Medulla oblongata (tissue), 1 donor: ENCODE data around the gene PITPNM1.
"Not testable (repeated sequence)": the region's sequence is repeated elsewhere in the genome, so short reads cannot be mapped to it uniquely, and the experiment has no call there.

Experiments
- DNase-seq: peaks from one replicate; pipeline ENCODE4 v3.0.0-alpha.2; 2015; ENCODE audit errors: extremely low spot score

The PITPNM1 gene

DNA sequence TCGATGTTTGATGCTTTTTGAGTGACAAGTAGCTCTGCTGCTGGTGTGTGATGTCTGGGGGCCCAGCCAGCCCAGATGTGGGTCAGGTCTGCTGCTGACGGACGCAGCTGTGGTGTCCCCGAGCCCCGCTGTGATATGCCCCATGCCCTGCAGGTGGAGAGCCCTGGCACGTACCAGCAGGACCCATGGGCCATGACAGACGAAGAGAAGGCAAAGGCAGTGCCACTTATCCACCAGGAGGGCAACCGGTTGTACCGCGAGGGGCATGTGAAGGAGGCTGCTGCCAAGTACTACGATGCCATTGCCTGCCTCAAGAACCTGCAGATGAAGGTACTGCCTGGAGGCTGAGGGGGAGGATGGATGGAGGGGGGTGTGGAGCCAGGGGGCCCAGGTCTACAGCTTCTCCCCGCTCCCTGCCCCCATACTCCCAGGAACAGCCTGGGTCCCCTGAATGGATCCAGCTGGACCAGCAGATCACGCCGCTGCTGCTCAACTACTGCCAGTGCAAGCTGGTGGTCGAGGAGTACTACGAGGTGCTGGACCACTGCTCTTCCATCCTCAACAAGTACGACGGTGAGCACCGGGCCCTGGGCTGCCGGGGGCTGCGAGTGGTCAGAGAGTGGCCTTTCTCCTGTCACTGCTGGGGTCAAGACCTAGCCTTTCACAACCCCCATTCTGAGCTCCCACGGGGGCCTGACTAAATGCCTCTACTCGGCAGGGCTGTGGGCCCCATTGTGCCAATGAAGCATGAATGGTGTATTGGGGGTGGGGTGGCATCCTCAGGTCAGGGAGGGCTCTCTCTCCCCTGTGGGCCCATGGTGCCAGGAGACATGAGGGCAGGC is 15.1 kb downstream of the PITPNM1 start:
- DNase-seq = no peak

DNA sequence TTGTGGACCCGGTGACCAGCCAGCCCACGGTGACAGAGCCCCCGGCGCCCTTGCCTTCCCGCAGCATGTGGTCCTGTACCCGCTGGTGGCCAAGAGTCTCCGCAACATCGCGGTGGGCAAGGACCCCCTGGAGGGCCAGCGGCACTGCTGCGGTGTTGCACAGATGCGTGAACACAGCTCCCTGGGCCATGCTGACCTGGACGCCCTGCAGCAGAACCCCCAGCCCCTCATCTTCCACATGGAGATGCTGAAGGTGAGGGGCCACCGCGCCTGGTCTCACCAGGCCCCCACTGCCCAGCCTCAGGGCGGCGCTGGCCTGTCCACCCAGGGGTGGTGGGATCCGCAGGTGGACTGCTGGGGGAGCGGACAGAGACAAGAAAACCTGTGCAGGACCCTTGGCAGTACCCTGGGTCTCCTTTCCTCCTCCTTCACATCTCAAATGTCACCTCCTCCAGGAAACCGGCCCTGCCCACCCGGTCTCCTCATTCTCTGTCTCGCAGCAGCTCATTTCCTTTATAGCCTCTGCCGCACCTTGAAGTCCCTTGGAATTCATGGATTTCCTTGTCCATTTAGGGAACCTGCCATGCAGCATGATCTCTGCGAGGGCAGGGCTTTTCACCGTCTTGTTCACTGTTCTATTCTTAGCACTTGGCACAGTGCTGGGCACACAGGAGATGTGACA is 15.8 kb downstream of the PITPNM1 start:
- DNase-seq = no peak

GRCh38 chr11:67486481-67487195 is 18.5 kb downstream of the PITPNM1 start:
- no peak for DNase-seq

DNA sequence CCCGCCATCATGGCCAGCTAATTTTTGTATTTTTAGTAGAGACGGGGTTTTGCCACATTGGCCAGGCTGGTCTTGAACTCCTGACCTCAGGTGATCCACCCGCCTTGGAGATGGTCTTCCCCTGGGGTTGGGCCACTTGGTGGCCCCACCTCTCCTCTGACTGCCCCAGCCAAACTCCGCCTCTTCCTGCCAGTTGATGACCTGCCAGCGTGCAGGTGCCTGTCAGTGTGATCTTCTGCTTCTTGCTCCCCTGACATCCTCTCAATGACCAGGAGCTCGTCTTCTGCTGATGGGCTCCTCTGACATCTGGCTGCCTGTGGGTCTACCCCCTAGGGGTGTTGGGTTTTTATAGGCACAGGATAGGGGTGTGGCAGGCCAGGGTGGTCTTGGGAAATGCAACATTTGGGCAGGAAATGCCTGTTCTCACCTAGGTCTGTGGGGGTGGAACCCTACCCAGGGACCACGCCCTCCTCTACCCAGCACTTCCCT is 19.2 kb downstream of the PITPNM1 start:
- DNase-seq = not testable (repeated sequence)

GRCh38 chr11:67484847-67485311 is 20.3 kb downstream of the PITPNM1 start:
- DNase-seq = peak; percentile 57

GRCh38 chr11:67483831-67484665 is 21.1 kb downstream of the PITPNM1 start:
- no peak for DNase-seq

DNA sequence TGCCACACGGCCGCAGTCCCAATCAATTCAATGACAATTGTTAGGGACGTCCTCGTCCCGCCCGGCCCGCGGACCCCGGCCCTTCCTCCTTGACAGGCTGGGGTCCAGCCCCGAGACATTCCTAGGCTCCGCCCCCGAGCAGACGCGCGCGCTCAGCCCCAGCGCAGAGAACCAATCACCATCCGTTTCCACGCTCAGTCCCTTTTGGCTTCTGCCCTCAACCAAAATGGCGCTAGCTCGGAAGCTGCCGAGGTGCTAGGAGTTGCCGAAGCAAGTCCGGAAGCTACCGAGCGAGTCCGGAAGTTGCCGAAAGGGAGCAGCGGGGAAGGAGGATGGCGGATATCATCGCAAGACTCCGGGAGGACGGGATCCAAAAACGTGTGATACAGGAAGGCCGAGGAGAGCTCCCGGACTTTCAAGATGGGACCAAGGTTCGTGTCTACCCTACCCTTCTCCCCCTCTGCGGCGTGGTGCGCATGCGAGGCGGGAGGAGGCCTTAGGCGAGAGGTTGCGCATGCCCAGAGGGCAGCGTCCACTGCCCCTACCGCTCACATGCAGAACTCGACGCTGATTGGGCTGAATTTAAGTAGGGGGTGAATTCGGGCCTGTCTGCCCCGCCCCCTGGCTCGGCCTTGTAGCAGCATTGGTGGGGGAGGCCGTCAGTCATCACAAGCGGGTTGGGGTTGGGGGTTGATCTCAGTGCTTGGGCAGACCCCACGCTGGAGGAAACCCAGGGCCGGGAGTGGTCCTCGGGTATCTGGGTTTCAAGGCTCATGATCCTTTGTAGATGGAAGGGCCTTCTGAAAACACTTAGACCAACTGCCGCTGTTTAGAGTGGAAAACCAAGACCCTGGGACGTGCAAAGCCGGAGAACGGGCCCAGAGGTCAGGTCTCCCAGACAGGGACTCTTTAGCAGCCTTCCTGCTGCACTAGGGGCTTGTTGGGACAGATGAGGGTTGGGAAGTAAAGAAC is 22.1 kb downstream of the PITPNM1 start, which contains the start of gene AIP:
TSS of gene AIP (plus strand) at position 200 of the 972 bp plus-strand sequence. CDS start at position 333, 133 bp downstream.
- DNase-seq = peak; percentile 99

- no peak for DNase-seq
These were observed 22.8 kb downstream of the PITPNM1 start for GRCh38 chr11:67482275-67482826.

DNA sequence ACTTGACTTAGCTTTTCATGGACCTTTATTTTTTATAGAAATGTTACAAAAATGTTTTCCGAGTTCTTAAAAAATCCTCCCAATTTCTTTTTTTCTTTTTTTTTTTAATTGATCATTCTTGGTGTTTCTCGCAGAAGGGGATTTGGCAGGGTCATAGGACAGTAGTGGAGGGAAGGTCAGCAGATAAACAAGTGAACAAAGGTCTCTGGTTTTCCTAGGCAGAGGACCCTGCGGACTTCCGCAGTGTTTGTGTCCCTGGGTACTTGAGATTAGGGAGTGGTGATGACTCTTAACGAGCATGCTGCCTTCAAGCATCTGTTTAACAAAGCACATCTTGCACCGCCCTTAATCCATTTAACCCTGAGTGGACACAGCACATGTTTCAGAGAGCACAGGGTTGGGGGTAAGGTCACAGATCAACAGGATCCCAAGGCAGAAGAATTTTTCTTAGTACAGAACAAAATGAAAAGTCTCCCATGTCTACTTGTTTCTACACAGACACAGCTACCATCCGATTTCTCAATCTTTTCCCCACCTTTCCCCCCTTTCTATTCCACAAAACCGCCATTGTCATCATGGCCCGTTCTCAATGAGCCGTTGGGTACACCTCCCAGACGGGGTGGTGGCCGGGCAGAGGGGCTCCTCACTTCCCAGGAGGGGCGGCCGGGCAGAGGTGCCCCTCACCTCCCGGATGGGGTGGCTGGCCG is 27.7 kb downstream of the PITPNM1 start:
- DNase-seq = not testable (repeated sequence)

DNA sequence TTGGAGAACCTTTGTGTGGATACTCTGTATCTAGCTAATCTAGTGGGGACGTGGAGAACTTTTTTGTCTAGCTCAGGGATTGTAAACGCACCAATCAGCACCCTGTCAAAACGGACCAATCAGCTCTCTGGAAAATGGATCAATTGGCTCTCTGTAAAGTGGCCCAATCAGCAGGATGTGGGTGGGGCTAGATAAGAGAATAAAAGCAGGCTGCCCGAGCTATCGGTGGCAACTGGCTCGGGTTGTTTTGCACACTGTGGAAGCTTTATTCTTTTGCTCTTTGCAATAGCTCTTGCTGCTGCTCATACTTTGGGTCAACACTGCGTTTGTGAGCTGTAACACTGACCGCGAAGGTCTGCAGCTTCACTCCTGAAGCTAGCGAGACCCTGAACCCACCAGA is 28.5 kb downstream of the PITPNM1 start:
- DNase-seq = not testable (repeated sequence)

GRCh38 chr11:67472882-67473281 is 32.3 kb downstream of the PITPNM1 start:
- DNase-seq = no peak

- DNase-seq = no peak
These were observed 34.7 kb downstream of the PITPNM1 start for GRCh38 chr11:67470337-67471002.

- DNase-seq = no peak
These were observed 35.7 kb downstream of the PITPNM1 start for GRCh38 chr11:67469508-67469811.

DNA sequence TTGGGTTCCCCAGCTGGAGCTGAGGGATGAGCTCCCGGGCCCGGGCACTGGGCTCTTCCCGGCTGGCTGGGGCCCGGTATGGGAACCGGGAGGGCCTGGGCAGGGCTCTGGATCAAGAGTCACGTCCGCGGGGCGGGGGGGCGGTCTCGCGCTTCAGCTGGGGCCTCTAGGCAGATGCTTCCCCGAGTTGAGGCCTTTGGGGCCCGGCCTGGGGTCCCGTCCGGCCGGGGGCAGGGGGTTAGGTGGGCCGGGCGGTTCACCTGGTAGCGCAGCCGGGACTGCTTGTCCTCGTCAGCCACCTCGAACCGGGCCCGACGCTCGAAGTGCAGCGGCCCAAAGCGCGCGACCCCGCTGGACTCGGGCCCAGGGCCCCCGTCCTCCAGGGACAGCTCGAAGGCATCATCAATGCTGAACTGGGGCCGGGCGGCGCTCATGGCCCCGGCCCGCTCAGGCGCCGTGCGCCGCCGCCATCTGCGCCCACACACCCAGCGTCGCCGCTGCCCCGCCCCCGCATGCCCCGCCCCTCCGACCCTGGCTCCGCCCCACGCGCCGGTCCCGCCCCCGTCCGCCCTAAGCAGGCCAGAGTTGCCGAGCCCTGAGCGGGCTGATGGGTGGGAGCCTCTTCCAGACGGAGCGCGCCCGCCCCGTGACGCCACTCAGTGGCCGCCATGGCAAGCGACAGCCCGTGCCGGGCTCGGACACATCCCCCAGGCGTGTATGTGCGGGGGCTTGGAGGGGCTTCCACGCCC is 36.2 kb downstream of the PITPNM1 start, which contains the start of gene TMEM134:
TSS of gene TMEM134 (minus strand) at position 493 of the 749 bp plus-strand sequence. CDS start at position 434, 59 bp downstream.
- peak; percentile 94 for DNase-seq

GRCh38 chr11:67468456-67468758 is 36.8 kb downstream of the PITPNM1 start:
- DNase-seq = no peak

DNA sequence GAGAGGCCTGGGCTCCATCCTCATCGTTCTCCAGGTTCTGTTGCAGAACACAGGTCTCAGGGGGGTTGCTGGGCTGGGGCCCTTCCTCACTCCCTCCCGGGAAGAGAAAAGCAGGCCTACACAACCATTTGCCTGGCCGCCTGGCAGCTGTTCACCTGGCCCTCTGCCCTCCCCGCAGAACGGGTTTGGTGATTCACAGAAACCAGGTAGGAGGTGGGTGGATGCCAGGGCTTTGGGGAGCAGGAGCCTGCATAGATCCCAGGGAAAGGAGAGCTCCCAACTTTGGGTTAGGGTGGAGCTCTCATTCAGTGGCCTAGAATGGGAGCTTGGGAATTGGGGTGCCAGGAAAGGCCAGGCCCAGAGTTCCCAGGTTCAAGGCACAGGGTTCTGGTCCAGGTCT is 37.1 kb downstream of the PITPNM1 start:
- DNase-seq = no peak

DNA sequence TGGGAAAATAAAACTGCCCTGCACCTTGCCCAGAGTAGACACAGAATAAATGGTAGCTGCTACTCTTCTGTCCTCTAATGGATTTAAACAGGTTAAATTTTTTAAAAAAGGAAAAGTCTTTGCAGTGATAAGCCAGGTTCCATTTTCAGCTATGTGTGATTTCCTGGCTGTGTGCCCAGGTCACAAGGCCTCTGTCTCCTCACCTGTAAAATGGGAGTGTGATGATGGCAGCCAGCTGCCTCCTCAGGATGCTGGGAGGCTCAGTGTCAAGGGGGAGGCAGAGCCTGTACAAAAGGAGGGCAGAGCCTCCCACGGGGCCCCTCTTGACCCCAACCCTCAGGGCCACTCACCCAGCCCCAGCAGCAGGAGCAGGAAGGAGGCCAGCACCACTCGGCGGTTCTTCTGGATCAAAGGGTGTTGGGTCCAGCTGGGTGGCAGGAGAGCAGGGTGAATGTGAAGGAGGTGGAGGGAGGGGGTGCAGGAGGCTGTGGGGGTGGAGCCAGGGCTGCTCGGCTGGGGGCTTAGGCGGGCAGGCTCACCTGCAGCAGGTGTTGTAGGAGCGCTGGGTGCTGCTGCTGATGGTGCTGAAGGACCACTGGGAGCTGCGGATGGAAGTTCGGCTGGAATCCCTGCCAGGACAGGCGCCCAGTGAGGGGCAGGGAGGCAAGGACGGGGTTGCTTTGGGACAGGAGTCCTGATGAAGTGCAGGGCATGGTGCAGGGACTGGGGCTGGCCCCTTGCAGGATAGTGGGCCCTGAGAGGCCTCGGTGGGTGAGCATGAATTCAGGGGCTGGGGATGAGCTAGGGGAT is 38.0 kb downstream of the PITPNM1 start:
- DNase-seq = no peak
